ENCODE measurements around the gene SPANXD. TPM values are rescaled to one million over a fixed set of nuclear protein-coding genes. Genes with fewer than 3 reads are reported as not detected.

Gene SPANXD
- total RNA-seq: not detected in 2 replicates

GRCh38 chrX:141698639-141699038, at the start of gene SPANXD:
Gene SPANXD (minus strand): TSS chrX:141698739. CDS start chrX:141698405, 334 bp downstream.

Other genes starting within 250 kb of the SPANXD start
- gene SPANXA1, start 114.0 kb downstream of the SPANXD start, total RNA-seq: not detected in 2 replicates
- gene SPANXA2, start 109.0 kb downstream of the SPANXD start, total RNA-seq: not detected in 2 replicates
- not detected in 2 replicates for gene MAGEC3, start 139.6 kb upstream of the SPANXD start, total RNA-seq
- not detected in 2 replicates for gene MAGEC1, start 205.2 kb upstream of the SPANXD start, total RNA-seq

Data from vein endothelial cell (primary cell).